T-helper 2 cell treated with Interferon-gamma antibody and Interleukin-4, amounts not matched to agents 5 μg/mL and 100 μg/mL, for 36 hours (primary cell): ENCODE results near the gene PPP1R13B.

Experiments
- DNase-seq: peaks from one replicate; pipeline ENCODE4 v3.0.0; 2021; ENCODE audit warnings: low spot score
- H3K27ac Mint-ChIP-seq: one replicate; pipeline ENCODE4 v1.8.0; 2021; ENCODE audit warnings: mild to moderate bottlenecking, mixed read lengths
- H3K27me3 Mint-ChIP-seq: one replicate; pipeline ENCODE4 v1.8.0; 2021; ENCODE audit warnings: low read depth, mixed read lengths
- H3K36me3 Mint-ChIP-seq: one replicate; pipeline ENCODE4 v1.8.0; 2021; ENCODE audit warnings: low read depth, mixed read lengths
- H3K4me1 Mint-ChIP-seq: one replicate; pipeline ENCODE4 v1.8.0; 2021; ENCODE audit warnings: low read depth, mixed read lengths
- H3K4me3 Mint-ChIP-seq: one replicate; pipeline ENCODE4 v1.8.0; 2022; ENCODE audit warnings: mild to moderate bottlenecking, moderate library complexity, mixed read lengths
- H3K9me3 Mint-ChIP-seq: one replicate; pipeline ENCODE4 v1.8.0; 2021; ENCODE audit warnings: mixed read lengths

PPP1R13B gene

DNA sequence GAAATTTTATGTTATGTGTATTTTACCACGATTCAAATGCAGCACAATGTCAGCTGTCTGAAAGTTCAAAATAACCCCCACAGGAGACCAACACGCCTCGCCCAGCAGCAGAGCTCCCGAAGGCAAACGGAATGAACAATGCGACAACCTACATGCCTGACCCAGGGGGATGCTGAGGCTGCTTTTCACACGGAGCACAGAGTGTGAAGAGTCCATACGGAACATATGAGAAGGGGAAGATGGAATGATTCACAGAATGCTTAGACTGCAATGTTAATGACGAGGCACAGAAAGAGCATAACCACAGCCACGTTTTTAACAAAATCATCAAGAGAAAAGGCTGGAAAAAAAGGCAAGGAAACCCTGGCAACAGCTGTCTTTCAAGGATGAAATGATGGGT is 109.2 kb downstream of the PPP1R13B start:
- H3K4me1 Mint-ChIP-seq: no peaks in the 10 kb centered on the region
- no peaks in the 10 kb centered on the region for H3K36me3 Mint-ChIP-seq
- H3K27me3 Mint-ChIP-seq: no peaks in the 10 kb centered on the region
- no peak overlapping the region for H3K4me3 Mint-ChIP-seq
- no peak overlapping the region for H3K27ac Mint-ChIP-seq
- no peak for DNase-seq
- H3K9me3 Mint-ChIP-seq: no peaks in the 10 kb centered on the region

DNA sequence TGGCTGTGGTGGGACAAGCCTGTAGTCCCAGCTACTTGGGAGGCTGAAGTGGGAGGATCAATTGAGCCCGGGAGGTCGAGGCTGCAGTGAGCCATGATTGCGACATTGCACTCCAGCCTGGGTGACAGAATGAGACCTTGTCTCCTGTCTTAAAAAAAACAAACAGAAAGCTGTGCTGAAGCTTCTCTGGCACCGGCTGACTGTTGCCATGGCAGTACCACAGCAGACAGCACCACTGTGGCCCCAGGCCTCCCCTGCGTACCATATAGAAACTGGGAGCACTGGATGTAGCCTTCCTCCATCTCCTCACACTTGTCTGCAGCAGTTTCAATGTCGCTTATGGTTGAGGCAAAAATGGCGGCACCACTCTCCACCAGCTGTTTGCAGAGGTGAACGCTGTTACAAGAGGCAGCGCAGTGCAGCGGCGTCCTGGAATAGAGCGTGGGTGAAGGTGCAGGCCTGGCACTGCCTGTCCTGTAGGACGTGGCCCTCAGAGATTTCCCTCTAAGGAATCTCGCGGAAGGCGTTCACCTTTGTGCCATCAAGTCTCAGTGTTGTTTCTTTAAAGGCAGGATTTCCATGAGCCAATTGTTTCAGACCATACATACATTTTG is 109.8 kb downstream of the PPP1R13B start:
- Mint-ChIP-seq H3K9me3 (no peaks in the 10 kb centered on the region), H3K36me3 (peaks cover 3% of the 10 kb centered on the region), H3K4me3 (no peak overlapping the region)

DNA sequence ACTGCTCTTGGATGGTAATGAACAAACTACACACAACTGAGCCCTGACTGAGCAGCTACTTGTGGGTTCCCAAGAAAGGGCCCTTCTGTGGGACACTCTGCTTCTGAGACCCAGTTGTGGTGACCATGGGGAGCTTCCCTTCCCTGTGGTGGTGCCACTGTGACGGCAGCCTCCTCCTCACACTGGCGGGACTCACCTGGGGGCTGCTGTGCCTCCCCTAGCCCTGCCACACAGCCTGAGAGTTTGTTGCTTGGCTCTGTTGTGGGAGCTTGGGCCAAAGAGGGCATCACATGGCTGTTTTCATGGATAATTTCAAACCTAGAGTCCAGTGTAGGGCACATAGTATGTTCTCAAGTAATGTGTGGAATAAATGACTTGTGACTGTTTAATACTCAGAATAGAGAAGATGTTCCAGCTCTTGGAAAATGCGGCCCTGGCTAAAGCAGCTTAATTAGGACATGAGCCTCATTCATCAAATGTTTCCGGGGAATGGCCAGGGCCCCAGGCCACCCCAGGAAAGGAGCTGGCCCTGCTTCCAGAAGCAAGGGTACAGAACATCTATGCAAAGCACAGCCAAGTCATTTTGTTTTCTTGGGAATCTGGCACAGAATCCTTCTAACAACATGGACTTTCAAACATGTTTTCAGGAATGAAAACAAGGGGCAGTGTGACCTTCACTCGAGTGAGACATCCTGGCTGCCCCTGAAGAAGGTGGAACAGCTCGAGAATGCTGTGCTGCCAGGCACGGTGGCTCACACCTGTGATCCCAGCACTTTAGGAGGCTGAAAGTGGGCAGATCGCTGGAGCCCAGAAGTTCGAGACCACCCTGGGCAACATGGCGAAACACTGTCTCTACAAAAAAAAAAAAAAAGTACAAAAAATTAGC is 110.6 kb downstream of the PPP1R13B start:
- peaks cover 3% of the 10 kb centered on the region for H3K36me3 Mint-ChIP-seq
- no peak overlapping the region for H3K27ac Mint-ChIP-seq
- no peaks in the 10 kb centered on the region for H3K9me3 Mint-ChIP-seq
- H3K4me3 Mint-ChIP-seq: no peak overlapping the region
- H3K27me3 Mint-ChIP-seq: no peaks in the 10 kb centered on the region
- H3K4me1 Mint-ChIP-seq: no peaks in the 10 kb centered on the region
- DNase-seq: no peak

More for the DNA sequence above, 109.8 kb downstream of the PPP1R13B start:
- Mint-ChIP-seq H3K4me1 (no peaks in the 10 kb centered on the region), H3K27me3 (no peaks in the 10 kb centered on the region), H3K27ac (no peak overlapping the region)
- DNase-seq: no peak

DNA sequence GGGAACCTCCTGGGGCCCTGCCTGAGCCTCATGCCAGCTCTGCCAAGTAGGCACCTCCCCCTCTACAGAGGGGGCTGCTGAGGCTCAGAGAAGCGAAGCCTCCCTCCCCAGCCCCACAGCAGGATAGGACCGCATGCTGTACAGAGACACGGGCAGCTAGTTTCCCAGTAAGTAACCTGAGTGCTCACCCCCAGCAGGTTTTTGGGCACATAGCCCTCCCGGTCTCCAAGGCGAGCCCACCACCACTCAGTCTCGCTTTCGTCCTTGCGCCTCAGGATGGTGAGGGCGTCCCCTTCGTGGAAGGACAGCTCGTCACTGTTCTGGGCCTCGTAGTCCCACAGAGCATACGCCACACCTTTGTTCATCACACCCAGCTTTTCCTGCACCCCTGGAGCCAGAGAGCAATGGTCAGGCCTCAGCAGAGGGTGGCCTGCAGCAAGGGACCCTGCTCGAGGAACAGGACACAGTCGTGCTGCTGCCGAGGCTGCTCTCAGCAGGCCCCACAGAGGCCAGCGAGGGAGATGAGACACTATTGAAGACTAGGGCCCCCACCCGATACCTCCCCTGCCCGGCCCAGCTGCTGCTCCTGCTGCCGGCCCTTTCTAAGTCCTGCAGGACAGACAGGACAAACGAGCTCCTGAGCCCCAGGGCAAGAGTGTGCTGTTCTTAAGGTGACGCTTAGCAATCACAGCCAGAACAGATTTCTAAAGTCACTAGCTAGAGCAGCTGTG is 111.4 kb downstream of the PPP1R13B start:
- DNase-seq: no peak
- Mint-ChIP-seq H3K4me3 (no peak overlapping the region), H3K27me3 (no peaks in the 10 kb centered on the region), H3K36me3 (peaks cover 3% of the 10 kb centered on the region), H3K27ac (no peak overlapping the region), H3K4me1 (no peaks in the 10 kb centered on the region), H3K9me3 (no peaks in the 10 kb centered on the region)

DNA sequence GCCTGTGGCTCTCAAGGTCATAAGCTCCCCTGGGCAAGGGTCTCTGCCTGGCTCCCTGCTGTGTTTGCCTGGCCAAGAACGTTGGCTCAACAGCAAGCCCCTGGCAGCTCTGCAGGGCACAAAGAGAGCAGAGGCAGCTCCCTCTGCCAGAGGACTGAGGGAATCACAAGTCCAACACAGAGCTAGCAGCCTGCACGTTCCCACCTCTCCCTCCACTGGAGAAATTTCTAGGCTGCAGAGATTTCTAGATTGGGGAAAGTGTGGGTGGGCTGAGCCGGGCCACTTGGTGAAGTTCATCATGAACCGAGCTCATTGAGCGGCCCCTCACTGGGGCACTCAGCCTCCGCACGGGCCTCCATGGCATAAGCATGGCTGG is 111.9 kb downstream of the PPP1R13B start:
- no peaks in the 10 kb centered on the region for H3K4me1 Mint-ChIP-seq
- H3K36me3 Mint-ChIP-seq: peaks cover 3% of the 10 kb centered on the region

DNA sequence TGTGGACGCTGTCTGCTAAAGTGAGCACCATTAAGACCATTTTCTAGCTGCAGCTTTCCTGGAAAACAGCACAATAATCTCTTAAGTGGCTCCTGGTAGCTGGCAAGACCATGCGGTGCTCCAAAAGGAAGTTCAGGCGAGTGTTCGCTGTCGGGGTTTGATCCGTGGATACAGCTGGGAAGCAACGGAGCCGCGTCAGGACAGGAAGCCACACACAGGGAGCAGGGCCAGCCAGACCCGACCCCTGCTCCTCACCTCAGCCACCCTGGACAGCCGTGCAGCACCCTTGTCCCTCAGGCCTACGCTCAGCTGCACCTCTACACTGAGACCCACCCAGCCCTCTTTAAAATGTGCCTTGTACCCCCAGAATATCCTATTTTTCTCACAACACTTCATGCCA is 112.4 kb downstream of the PPP1R13B start:
- H3K27ac Mint-ChIP-seq: no peak overlapping the region
- H3K36me3 Mint-ChIP-seq: peaks cover 3% of the 10 kb centered on the region
- H3K27me3 Mint-ChIP-seq: no peaks in the 10 kb centered on the region
- H3K4me3 Mint-ChIP-seq: no peak overlapping the region
- no peak for DNase-seq
- H3K4me1 Mint-ChIP-seq: no peaks in the 10 kb centered on the region
- no peaks in the 10 kb centered on the region for H3K9me3 Mint-ChIP-seq

More for the DNA sequence above, 111.9 kb downstream of the PPP1R13B start:
- no peaks in the 10 kb centered on the region for H3K27me3 Mint-ChIP-seq
- H3K27ac Mint-ChIP-seq: no peak overlapping the region
- no peak overlapping the region for H3K4me3 Mint-ChIP-seq
- DNase-seq: no peak
- no peaks in the 10 kb centered on the region for H3K9me3 Mint-ChIP-seq

DNA sequence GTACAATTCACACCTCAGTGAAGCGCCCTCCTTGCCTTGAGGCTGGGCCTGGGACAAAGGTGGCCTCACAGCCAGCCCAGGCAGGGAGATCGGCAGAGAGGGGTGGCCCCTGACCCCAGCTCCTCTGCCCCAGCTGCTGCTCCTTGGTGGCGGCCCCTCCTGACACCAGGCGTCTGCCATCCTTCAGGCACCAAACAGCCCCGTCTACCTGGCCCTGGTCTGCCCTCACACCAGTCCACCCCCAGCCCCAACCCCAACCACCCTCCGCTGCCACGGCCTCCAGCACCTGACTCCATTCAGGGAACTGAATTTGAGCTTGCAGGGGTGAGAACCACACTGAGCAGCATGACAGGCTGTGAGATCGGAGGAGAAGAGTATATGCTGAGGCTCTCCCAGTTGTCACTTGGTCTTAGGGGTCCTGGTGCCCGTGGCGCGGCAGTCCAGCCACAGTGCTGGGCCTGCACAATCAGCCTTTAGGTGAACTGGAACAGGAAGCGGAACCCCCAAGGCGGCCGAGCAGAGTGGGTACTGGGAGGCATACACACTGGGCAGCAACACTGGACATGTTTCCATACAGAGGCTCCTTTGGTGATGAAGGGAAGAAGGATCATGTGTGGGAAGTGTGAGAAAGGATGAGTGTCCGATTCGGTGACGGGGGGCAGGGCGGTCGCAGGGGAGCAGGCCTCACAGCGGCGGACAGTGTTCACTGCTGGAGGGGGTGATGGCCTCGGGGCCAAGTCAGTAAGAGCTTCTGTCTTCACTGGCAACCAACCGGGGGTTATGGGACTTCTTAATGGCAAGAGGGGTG is 113.1 kb downstream of the PPP1R13B start:
- no peak for DNase-seq
- Mint-ChIP-seq H3K36me3 (peaks cover 6% of the 10 kb centered on the region), H3K4me1 (no peaks in the 10 kb centered on the region), H3K4me3 (no peak overlapping the region), H3K27ac (no peak overlapping the region), H3K27me3 (no peaks in the 10 kb centered on the region), H3K9me3 (no peaks in the 10 kb centered on the region)

DNA sequence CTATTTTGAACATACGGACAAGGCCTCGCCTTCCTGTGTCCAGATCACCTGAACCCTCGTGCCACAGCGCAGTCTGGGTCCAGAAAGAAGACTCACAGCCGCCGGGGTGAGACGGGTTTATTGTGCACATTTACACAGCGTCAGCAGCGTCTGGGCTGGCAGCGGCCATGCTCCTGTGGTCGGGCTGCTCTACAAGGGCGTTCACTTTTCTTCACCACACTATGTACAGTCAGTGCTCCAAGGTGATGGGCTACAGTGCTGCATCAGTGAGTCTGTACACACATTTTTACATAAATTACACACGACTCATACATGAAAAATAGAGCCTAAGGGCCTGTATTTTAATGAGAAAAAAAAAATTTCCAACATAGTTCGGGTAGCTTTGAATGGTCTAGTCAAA is 113.7 kb downstream of the PPP1R13B start:
- Mint-ChIP-seq H3K27ac (no peak overlapping the region), H3K4me3 (no peak overlapping the region), H3K4me1 (no peaks in the 10 kb centered on the region), H3K36me3 (peaks cover 6% of the 10 kb centered on the region), H3K27me3 (no peaks in the 10 kb centered on the region), H3K9me3 (no peaks in the 10 kb centered on the region)
- DNase-seq: no peak

DNA sequence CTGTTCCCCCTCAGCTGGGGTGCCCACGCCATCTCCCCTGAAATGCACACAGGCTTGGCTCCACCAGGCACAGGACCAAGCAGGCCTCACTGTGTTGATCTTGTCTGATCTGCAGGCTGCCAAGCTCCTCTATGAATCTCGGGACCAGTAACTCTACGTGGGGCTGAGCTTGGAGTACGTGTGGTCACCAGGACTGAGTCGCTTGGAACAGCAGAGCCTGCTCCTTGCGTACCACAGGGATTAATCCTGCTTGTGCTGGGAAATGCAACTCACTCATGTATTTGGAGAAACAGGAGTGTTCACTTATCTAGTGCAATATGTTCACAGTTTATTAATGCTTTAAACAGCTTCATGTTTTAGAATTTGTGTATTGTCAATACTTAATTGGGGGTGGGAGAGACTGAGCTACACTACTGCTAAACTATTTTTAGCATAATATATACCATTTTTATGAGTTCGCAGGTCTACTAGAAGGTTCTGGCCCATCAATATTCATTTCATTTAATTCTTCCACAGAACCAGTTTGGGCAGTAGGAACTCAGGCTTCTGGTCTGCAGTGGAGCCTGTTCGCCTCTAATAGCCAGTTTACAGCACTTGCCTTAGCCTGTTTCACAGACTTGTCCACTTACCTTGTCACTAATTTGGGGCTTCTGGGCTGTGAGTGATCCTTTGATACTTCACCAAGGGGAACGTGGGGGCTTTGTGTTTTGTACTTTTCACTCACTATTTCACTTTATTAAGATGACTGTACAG is 114.3 kb downstream of the PPP1R13B start:
- H3K36me3 Mint-ChIP-seq: peaks cover 6% of the 10 kb centered on the region
- H3K4me1 Mint-ChIP-seq: no peaks in the 10 kb centered on the region
- H3K4me3 Mint-ChIP-seq: no peak overlapping the region
- H3K27me3 Mint-ChIP-seq: no peaks in the 10 kb centered on the region
- H3K27ac Mint-ChIP-seq: no peak overlapping the region
- DNase-seq: no peak
- H3K9me3 Mint-ChIP-seq: no peaks in the 10 kb centered on the region

DNA sequence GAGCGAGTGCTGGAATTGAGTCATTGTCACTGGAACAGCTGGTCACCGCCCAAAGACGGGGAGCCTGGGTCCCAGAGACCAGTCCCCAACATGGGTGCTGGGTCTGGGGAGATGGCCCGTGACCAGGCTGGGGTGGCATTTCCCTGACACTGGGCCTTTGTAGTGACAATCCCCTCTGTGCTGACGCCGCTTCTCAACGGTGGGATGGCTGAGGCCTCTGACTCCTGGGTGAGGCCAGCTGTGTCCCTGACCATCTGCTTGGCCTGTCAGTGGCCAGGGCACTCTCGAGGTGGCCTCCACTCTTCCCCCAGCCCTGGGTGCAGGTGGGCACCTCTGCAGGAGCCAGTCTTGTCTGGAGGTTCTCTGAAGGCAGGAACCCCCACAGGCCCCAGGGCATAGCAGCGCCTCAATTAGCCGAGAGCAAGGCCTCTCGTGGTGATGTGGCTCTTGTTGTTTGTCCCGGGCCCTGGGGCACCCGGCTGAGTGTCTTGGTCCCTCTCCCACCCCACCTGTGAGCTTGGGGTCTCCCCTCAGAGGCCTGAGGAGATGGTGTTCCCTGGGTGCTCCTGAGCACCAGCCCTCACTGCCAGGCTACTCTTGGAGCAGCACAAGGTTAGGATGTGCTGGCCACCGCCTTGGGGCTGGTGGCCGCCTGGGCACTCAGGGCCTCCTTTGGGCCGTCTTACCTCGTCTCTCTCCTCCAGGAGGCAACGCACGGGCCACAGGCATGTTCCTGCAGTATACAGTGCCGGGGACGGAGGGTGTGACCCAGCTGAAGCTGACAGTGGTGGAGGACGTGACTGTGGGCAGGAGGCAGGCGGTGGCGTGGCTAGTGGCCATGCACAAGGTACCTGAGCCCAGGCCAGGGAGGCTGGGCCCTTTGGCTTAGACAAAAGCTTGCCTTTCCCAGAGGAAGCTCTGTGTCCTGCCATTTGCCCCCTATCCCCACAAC is 115.2 kb downstream of the PPP1R13B start:
- H3K27me3 Mint-ChIP-seq: no peaks in the 10 kb centered on the region
- H3K27ac Mint-ChIP-seq: no peak overlapping the region
- no peak overlapping the region for H3K4me3 Mint-ChIP-seq
- DNase-seq: no peak
- H3K36me3 Mint-ChIP-seq: peaks cover 6% of the 10 kb centered on the region
- no peaks in the 10 kb centered on the region for H3K9me3 Mint-ChIP-seq
- H3K4me1 Mint-ChIP-seq: no peaks in the 10 kb centered on the region

DNA sequence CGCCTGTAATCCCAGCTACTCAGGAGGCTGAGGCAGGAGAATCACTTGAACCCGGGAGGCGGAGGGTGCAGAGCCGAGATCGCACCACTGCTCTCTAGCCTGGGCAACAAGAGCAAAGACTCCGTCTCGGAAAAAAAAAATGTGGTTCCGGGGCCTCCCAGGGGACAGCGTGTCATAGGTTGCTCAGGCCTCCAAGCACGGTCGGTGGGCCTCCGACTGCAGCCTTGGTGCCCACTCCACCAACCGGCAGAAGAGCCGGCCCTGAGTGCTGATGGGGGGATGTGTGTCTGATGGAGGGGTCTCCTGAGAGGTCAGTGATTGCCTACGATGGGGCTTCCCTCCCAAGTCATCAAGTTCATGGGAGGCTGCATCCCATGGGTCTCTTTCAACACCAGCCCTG is 115.9 kb downstream of the PPP1R13B start:
- no peaks in the 10 kb centered on the region for H3K4me1 Mint-ChIP-seq
- H3K9me3 Mint-ChIP-seq: no peaks in the 10 kb centered on the region
- no peak for DNase-seq
- H3K27ac Mint-ChIP-seq: no peak overlapping the region
- H3K27me3 Mint-ChIP-seq: no peaks in the 10 kb centered on the region
- H3K36me3 Mint-ChIP-seq: peaks cover 6% of the 10 kb centered on the region
- H3K4me3 Mint-ChIP-seq: no peak overlapping the region

DNA sequence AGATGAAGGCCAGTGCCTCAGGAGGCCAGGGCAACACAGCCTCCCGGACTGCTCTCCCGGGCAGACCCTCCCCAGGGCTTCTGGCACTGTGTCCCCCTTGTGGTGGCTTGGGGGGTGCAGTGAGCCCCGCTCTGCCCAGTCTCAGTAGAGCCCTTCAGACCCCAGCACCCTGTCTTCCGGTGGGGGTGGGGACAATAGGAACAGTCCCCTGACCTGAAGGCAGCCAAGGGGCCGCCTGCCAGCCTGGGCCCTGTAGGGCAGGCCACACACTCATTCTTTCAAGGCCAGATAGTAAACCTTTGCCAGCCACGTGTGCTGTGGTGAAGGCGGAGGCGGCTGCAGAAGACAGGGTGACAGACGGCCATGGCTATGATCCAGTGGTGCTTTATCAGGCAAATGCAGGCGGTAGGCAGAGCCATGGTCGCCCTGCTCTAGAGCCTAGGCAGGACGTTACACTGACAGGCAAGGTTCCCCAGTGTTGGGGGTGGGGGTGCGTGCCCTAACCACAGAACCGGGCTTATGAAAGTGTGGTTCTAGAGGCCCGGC is 116.8 kb downstream of the PPP1R13B start:
- H3K9me3 Mint-ChIP-seq: no peaks in the 10 kb centered on the region

More for the DNA sequence above, 116.8 kb downstream of the PPP1R13B start:
- Mint-ChIP-seq H3K36me3 (peaks cover 6% of the 10 kb centered on the region), H3K27ac (no peak overlapping the region), H3K4me1 (no peaks in the 10 kb centered on the region), H3K27me3 (no peaks in the 10 kb centered on the region), H3K4me3 (no peak overlapping the region)
- no peak for DNase-seq
